Muscle layer of duodenum (tissue), 2 donors: ENCODE results near the gene ZNF106.

Experiments used
- H3K27ac ChIP-seq: one replicate; pipeline ENCODE4 v1.7.0; 2013; ENCODE audit warnings: mild to moderate bottlenecking, low read length
- H3K27me3 ChIP-seq: one replicate; pipeline ENCODE4 v1.7.0; 2013; ENCODE audit warnings: low read depth, mild to moderate bottlenecking, control low read depth, low read length
- H3K36me3 ChIP-seq, 2 donors: one replicate each; pipeline ENCODE4 v1.7.0; 2013; ENCODE audit warnings: low read length in 2 of 2, control low read depth in 1 of 2, mild to moderate bottlenecking in 1 of 2; ENCODE audit not compliant: insufficient read depth in 2 of 2, control insufficient read depth in 1 of 2
- H3K4me1 ChIP-seq, 2 donors: one replicate each; pipeline ENCODE4 v1.7.0; 2013; ENCODE audit warnings: low read length in 2 of 2, mild to moderate bottlenecking in 2 of 2, control low read depth in 1 of 2, moderate library complexity in 1 of 2; ENCODE audit not compliant: insufficient read depth in 2 of 2, control insufficient read depth in 1 of 2
- H3K4me3 ChIP-seq, 2 donors: one replicate each; pipeline ENCODE4 v1.7.0; 2013; ENCODE audit warnings: low read length in 2 of 2, low read depth in 1 of 2, mild to moderate bottlenecking in 1 of 2
- H3K9me3 ChIP-seq, 2 donors: one replicate each; pipeline ENCODE4 v1.7.0; 2013; ENCODE audit warnings: low read length in 2 of 2, control low read depth in 1 of 2, mild to moderate bottlenecking in 1 of 2; ENCODE audit not compliant: control insufficient read depth in 1 of 2
- donor health status: healthy.

ZNF106 gene

GRCh38 chr15:42403389-42403788 lies 87.6 kb downstream of the ZNF106 start:
- H3K27me3 ChIP-seq: no peaks in the 10 kb centered on the region
- H3K4me1 ChIP-seq: peaks cover 0 to 5% of the 10 kb centered on the region in 2 donors
- H3K4me3 ChIP-seq: no peak overlapping the region
- no peak overlapping the region for H3K27ac ChIP-seq
- H3K9me3 ChIP-seq: no peaks in the 10 kb centered on the region
- H3K36me3 ChIP-seq: peaks cover 6 to 23% of the 10 kb centered on the region in 2 donors

GRCh38 chr15:42402455-42403205 lies 88.3 kb downstream of the ZNF106 start:
- no peak overlapping the region for H3K27ac ChIP-seq

GRCh38 chr15:42401544-42402454 lies 89.1 kb downstream of the ZNF106 start:
- H3K27me3 ChIP-seq: no peaks in the 10 kb centered on the region
- H3K27ac ChIP-seq: no peak overlapping the region
- H3K4me3 ChIP-seq: no peak overlapping the region
- H3K4me1 ChIP-seq: peaks cover 0 to 5% of the 10 kb centered on the region in 2 donors
- H3K36me3 ChIP-seq: peaks cover 9 to 23% of the 10 kb centered on the region in 2 donors
- H3K9me3 ChIP-seq: no peaks in the 10 kb centered on the region

More at GRCh38 chr15:42402455-42403205, 88.3 kb downstream of the ZNF106 start:
- Histone ChIP-seq H3K4me3 (no peak overlapping the region), H3K9me3 (no peaks in the 10 kb centered on the region), H3K4me1 (peaks cover 0 to 5% of the 10 kb centered on the region in 2 donors), H3K27me3 (no peaks in the 10 kb centered on the region), H3K36me3 (peaks cover 6 to 23% of the 10 kb centered on the region in 2 donors)

- Histone ChIP-seq H3K9me3 (no peaks in the 10 kb centered on the region), H3K36me3 (peaks cover 9 to 12% of the 10 kb centered on the region in 2 donors), H3K27ac (no peak overlapping the region), H3K4me3 (no peak overlapping the region), H3K27me3 (no peaks in the 10 kb centered on the region), H3K4me1 (no peaks in the 10 kb centered on the region)
Observed at GRCh38 chr15:42395838-42396237, 95.1 kb downstream of the ZNF106 start.

GRCh38 chr15:42394106-42394505 lies 96.8 kb downstream of the ZNF106 start:
- H3K27me3 ChIP-seq: no peaks in the 10 kb centered on the region
- H3K27ac ChIP-seq: no peak overlapping the region
- H3K4me3 ChIP-seq: no peak overlapping the region
- peaks cover 0 to 6% of the 10 kb centered on the region in 2 donors for H3K36me3 ChIP-seq
- H3K4me1 ChIP-seq: no peaks in the 10 kb centered on the region
- no peaks in the 10 kb centered on the region for H3K9me3 ChIP-seq

GRCh38 chr15:42392309-42393024 lies 98.5 kb downstream of the ZNF106 start:
- no peaks in the 10 kb centered on the region for H3K4me1 ChIP-seq
- H3K27ac ChIP-seq: no peak overlapping the region
- H3K36me3 ChIP-seq: peaks cover 0 to 8% of the 10 kb centered on the region in 2 donors
- H3K27me3 ChIP-seq: no peaks in the 10 kb centered on the region
- H3K4me3 ChIP-seq: no peak overlapping the region
- no peaks in the 10 kb centered on the region for H3K9me3 ChIP-seq

- H3K9me3 ChIP-seq: no peaks in the 10 kb centered on the region
- no peaks in the 10 kb centered on the region for H3K4me1 ChIP-seq
- H3K27ac ChIP-seq: no peak overlapping the region
- no peaks in the 10 kb centered on the region for H3K27me3 ChIP-seq
- H3K4me3 ChIP-seq: no peak overlapping the region
- peaks cover 0 to 5% of the 10 kb centered on the region in 2 donors for H3K36me3 ChIP-seq
Observed at GRCh38 chr15:42387603-42388002, 103.3 kb downstream of the ZNF106 start.

- Histone ChIP-seq H3K4me1 (no peaks in the 10 kb centered on the region), H3K36me3 (peaks cover 0 to 5% of the 10 kb centered on the region in 2 donors), H3K27ac (no peak overlapping the region), H3K9me3 (no peaks in the 10 kb centered on the region), H3K27me3 (no peaks in the 10 kb centered on the region), H3K4me3 (no peak overlapping the region)
Observed at GRCh38 chr15:42385980-42386700, 104.8 kb downstream of the ZNF106 start.

GRCh38 chr15:42385206-42385979 lies 105.5 kb downstream of the ZNF106 start:
- no peaks in the 10 kb centered on the region for H3K4me1 ChIP-seq
- H3K27me3 ChIP-seq: no peaks in the 10 kb centered on the region
- H3K9me3 ChIP-seq: no peaks in the 10 kb centered on the region
- H3K27ac ChIP-seq: no peak overlapping the region
- peaks cover 0 to 5% of the 10 kb centered on the region in 2 donors for H3K36me3 ChIP-seq
- H3K4me3 ChIP-seq: no peak overlapping the region

GRCh38 chr15:42384597-42384996 lies 106.3 kb downstream of the ZNF106 start:
- H3K36me3 ChIP-seq: peaks cover 0 to 5% of the 10 kb centered on the region in 2 donors

More at GRCh38 chr15:42384597-42384996, 106.3 kb downstream of the ZNF106 start:
- no peaks in the 10 kb centered on the region for H3K27me3 ChIP-seq
- H3K4me1 ChIP-seq: no peaks in the 10 kb centered on the region
- H3K9me3 ChIP-seq: no peaks in the 10 kb centered on the region
- no peak overlapping the region for H3K27ac ChIP-seq
- no peak overlapping the region for H3K4me3 ChIP-seq
